Superior temporal gyrus (tissue), 1 donor: ENCODE measurements around the gene LRRK1.
"Not testable (repeated sequence)": the region's sequence is repeated elsewhere in the genome, so short reads cannot be mapped to it uniquely, and the experiment has no call there.

Experiments
- DNase-seq: peaks from one replicate; pipeline ENCODE4 v3.0.0-alpha.2; 2016; ENCODE audit errors: extremely low spot score

LRRK1 gene

GRCh38 chr15:101070502-101071273 is 151.5 kb downstream of the LRRK1 start:
- DNase-seq = no peak

GRCh38 chr15:101071651-101072050 is 152.5 kb downstream of the LRRK1 start:
- no peak for DNase-seq

DNA sequence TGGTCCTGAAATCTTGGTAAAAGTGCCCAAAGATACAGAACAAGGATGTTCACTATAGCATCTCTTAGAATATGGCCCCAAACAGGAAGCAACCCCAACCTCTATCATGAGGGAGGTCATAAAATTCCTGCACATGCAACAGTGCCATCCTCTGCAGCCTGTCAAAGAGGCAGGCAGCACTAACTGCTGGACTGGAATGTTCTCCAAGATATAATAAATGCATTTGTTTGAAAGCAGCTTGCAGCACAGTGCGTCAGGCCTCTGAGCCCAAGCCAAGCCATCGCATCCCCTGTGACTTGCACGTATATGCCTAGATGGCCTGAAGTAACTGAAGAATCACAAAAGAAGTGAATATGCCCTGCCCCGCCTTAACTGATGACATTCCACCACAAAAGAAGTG is 153.1 kb downstream of the LRRK1 start:
- DNase-seq = not testable (repeated sequence)

- not testable (repeated sequence) for DNase-seq
These were observed 158.9 kb downstream of the LRRK1 start for GRCh38 chr15:101077806-101078668.

DNA sequence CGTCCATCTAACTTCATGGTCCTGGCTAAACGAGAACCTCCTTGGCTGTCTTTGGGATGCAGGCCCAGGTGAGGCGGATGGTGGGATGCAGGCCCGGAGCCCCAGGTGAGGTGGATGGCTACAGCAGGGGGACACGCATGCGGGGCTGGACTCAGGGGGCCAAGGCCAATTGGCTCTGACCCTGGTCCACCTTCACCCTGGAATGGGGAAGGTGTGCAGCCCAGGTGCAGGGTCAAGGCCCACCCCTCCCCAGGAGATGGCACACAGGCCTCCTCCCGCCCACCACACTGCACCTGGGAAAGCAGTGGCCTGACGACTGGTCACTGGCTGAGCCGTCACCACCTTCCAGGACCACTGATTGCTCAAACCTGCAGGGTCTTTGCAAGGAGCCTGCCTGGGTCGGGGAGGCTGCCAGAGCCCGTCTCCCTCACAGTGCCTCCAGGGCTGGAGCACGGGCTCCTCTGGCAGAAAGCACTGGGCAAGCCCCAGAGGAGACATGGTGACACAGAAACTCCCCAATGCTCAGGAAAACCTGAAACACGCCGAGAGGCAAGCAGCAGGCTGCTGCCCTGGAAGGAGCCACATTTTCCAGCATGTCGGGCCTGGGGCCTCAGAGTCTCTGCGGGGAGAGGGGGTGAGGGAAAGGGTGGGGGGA is 159.6 kb downstream of the LRRK1 start:
- no peak for DNase-seq

GRCh38 chr15:101081900-101082299 is 162.7 kb downstream of the LRRK1 start:
- no peak for DNase-seq

GRCh38 chr15:101083336-101084045 is 164.3 kb downstream of the LRRK1 start:
- DNase-seq = no peak

- DNase-seq = no peak
These were observed 165.6 kb downstream of the LRRK1 start for GRCh38 chr15:101084801-101085200.

GRCh38 chr15:101085311-101085700 is 166.1 kb downstream of the LRRK1 start:
- no peak for DNase-seq

- no peak for DNase-seq
These were observed 167.4 kb downstream of the LRRK1 start for GRCh38 chr15:101086394-101087171.

DNA sequence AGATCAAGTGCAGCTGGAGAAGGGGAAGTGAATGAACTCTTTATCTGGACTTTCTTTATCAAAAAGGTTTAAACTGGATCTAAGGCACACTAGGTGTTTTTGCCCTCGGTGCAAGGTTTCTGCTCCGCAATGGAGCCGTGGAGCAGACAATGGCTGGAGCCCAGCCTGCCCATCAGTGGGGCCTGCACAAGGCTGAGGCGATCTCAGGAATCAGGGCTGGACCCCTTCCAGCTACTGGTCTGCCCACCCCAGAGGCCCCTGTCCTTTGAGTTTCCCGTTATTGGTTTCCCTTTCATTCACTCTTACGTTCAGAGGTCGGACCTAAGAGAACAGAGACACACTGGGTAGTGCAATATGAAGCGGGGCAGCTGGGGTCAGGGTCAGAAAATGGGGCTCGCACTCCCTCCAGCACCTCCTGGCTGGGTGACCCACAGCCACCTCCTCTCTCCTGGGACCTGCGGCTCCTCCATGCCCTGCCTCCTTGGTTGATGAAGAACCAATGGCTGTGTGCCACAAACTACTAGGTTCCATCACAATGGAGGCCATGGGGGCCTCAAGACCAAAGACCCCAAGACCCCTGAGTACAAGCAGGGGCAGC is 168.1 kb downstream of the LRRK1 start:
- DNase-seq = no peak

DNA sequence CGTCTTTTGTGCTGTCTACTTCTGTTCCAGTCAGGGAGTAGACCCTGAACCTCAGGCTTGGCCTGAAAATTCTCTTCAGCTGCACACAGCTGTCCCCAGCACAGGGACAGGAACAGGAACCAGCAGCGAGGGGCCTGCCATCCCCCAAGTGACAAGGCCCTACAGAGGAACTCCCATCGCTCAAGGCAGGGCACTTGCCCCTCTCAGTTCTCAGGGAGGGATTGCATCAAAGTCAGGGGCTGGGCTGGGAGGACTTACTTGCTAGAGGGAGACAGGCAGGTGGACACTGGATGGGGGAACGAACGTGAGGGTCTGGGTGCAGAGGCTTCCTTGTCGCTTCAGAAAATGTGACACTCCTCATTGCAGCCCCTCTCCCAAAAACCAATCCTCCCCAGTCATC is 169.1 kb downstream of the LRRK1 start:
- no peak for DNase-seq

DNA sequence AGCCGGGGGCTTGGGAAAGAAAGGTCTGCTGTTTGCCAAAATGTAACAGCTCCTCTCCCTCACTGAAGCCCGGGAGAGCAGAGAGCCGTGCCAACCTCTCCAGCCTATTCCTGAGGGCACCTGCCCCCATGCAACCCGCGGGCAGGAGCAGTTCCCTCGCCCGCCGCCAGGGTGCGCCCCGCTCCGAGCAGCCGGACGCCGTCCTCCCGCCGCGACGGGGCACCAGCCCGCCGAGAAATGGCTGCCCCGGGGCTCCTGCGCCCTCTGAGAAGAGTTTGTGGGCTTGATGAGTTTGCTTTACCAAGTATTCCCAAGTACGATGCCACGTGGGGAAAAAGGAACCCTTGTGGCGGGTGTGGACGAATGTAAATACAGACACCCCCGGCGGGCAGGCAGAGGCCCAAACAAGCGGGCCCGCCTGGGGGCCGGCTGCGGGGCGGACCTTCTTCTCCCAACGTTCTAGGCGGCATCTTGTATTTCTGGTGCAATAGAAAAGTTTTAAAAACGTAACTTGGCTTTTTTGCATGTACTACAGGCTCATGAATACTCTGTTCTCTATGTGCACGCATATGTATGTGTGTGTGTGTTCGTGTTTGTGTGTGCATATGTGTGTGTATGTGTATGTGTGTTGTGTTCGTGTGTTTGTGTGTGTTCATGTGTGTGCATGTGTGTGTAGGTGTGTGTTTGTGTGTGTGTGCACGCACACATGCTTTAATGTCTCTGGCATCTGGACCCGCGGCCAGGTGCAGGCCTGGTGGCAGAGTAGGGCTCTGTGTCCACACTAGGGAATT is 169.8 kb downstream of the LRRK1 start:
- peak; percentile 50 for DNase-seq

GRCh38 chr15:101089579-101090427 is 170.6 kb downstream of the LRRK1 start:
- no peak for DNase-seq

DNA sequence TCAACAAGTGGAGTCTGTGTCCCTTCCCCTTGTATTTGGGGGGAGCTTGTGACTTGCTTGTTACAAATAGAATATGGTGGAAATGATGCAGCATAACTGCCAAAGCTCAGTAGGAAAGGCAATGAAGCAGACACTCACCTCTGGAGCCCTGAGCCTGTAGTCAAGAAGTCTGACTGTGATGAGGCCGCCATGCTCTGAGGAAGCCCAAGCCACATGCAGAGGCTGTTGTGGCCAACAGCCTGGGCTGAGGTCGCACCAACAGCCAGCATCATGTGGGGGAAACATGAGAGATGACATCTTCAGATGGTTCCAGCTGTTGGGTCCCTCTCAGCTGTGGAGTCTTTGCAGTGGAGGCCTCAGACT is 171.3 kb downstream of the LRRK1 start:
- DNase-seq = no peak

DNA sequence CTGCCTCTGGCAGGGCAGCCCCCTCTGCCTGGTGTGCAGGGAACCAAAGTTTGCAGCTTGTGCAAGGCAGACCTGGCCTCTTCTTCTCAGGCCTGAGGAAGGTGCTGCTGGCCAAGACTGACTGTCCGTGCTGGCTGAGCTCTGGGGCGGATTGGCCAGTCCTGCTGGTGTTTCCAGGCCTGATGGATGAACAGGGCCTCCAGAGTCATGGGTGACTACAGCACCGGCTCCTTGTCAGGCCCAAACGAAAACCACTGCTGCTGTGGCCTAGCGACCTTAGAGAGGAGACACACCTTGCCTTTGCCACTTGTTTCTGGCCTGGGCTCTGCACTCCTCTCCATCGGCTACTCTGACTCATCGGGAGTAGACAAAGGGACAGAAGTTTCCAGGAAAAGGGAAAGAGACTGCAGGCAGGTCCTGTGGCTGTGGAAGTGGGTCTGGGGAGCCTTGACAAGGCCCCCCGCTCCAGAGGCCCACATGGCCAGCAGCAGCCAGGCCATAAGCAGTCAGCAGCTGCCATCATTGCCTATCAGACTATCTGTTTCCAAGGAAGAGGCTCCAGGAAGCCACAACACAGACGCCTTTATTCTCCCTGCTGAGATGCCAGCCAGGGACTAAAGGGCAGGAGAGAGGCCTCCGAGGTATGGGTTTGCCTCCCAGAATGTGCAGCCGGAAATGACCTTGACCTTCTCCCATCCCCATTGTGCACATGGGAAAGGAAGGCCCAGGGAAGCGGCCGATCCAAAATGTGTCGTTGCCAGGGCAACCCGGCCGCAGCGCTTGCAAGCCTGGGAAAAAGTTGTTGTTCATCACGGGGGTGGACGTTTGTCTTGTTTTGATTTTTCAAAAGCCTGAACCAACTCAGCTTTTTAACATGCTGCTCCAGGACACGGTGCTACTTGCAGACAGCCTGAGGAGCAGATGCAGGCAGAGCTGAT is 172.2 kb downstream of the LRRK1 start:
- DNase-seq = peak; percentile 47

DNA sequence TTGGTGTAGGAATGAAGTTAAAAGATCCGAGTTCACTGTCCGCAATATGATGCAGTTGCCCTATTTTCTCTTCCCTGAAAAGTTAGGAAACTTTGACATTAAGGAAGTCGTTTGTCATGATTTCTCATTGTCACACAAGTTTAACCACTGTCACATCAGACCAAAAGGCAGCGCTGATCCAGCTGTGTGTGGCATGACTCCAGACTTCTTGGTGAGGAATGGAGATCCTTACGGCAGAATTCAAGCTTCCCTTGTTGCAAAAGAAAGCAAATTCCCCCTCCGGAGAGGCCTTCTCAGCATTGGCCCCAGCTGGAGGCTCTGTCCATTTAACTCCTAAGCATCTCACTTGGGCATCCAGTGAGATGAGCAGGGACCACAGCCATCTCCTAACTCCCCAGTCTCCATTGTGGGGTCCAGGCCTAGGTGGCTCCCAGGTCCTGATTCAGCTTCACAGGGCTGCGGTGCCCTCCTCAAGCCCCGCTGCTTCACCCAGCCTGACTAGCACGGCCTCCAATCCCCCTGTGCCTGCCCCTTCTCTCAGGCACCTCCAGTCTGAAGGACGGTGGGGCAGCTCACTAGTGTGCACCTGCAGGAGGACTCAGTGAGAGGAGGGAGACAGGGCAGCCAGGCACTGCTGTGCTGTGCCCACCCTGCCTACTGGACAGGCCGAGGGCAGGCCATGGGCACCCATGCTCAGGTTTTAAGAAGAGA is 173.2 kb downstream of the LRRK1 start:
- DNase-seq = no peak
